Lung (tissue), 12 donors: ENCODE results near the gene TNFRSF11A. TPM values are rescaled to one million over a fixed set of nuclear protein-coding genes. Genes with fewer than 3 reads are reported as not detected.

Experiments
- ATAC-seq: fragments of 200-7000 bp; cut with Tn5 transposase; one replicate; pipeline ENCODE4 v1.9.1; 2020; ENCODE audit warnings: moderate number of reproducible peaks; ENCODE audit not compliant: insufficient read depth, low FRiP score
- DNase-seq, 3 donors: peaks; one replicate each; pipeline ENCODE4 v3.0.0-alpha.2; 2013 to 2017
- H3K27ac ChIP-seq, 2 donors: one replicate each; pipeline ENCODE4 v1.5.1; 2013; ENCODE audit warnings: mild to moderate bottlenecking in 2 of 2, moderate library complexity in 2 of 2, control low read depth in 1 of 2, inconsistent platforms in 1 of 2, low read depth in 1 of 2, low read length in 1 of 2
- H3K27me3 ChIP-seq, 3 donors: one replicate each; pipeline ENCODE4 v1.5.1; 2013; ENCODE audit warnings: low read length in 2 of 3; ENCODE audit not compliant: control insufficient read depth in 3 of 3, insufficient read depth in 3 of 3
- H3K36me3 ChIP-seq, 4 donors: one replicate each; pipeline ENCODE4 v1.5.1; 2013; ENCODE audit warnings: low read length in 4 of 4, mild to moderate bottlenecking in 1 of 4, moderate library complexity in 1 of 4; ENCODE audit not compliant: control insufficient read depth in 4 of 4, insufficient read depth in 4 of 4
- H3K4me1 ChIP-seq, 5 donors: one replicate each; pipeline ENCODE4 v1.5.1; 2013; ENCODE audit warnings: low read length in 5 of 5, mild to moderate bottlenecking in 2 of 5, moderate library complexity in 1 of 5; ENCODE audit not compliant: control insufficient read depth in 5 of 5, insufficient read depth in 5 of 5
- H3K4me3 ChIP-seq: one replicate; pipeline ENCODE4 v1.5.1; 2013; ENCODE audit warnings: mild to moderate bottlenecking, control low read depth, moderate library complexity
- H3K9ac ChIP-seq, 2 donors: one replicate each; pipeline ENCODE4 v1.5.1; 2013; ENCODE audit warnings: low read length in 2 of 2, control low read depth in 1 of 2; ENCODE audit not compliant: insufficient read depth in 1 of 2
- H3K9me3 ChIP-seq, 4 donors: one replicate each; pipeline ENCODE4 v1.5.1; 2013; ENCODE audit warnings: low read length in 3 of 4, mild to moderate bottlenecking in 1 of 4, moderate library complexity in 1 of 4; ENCODE audit not compliant: control insufficient read depth in 4 of 4, insufficient read depth in 3 of 4
- CTCF ChIP-seq: IDR thresholded peaks from 2 replicates; pipeline ENCODE4 v1.5.1; 2012; ENCODE audit warnings: mild to moderate bottlenecking; ENCODE audit errors: control extremely low read depth, extremely low read depth
- WGBS, 2 donors: extraction: QIAGEN DNeasy Blood & Tissue Kit; methylation state at CpG; one replicate each; pipeline ENCODE4 v1.1.7; 2013; 5-methylcytosine and 5-hydroxymethylcytosine counted together
- polyA plus RNA-seq, 2 donors: library from polyadenylated mRNA; stranded (reverse); fragments of 200-250 nt; gene quantifications; one replicate each; pipeline ENCODE4 v1.2.1, GENCODE V29; 2013
- total RNA-seq, 2 donors: library from RNA; depleted of rRNA in 1 of 2; stranded (reverse); fragments of >200 nt in 1 of 2; gene quantifications; one replicate each; pipeline ENCODE4 v1.2.1, GENCODE V29; 2014 to 2021
- donor health status: control.
- donor health status: control.
- donor health status: Bipolar disorder and iron deficiency.
- donor health status: healthy.
- donor health status: DM: yes; HTN: yes; CAD: no.

TNFRSF11A gene
- total and polyA plus RNA-seq, 4 donors = 1.0 to 7.8 (median 2.8) TPM

GRCh38 chr18:62321201-62321600 is 3.9 kb upstream of the TNFRSF11A start:
- no peaks in the 10 kb centered on the region for H3K36me3 ChIP-seq
- peaks cover 0 to 11% (median 3%) of the 10 kb centered on the region in 5 donors for H3K4me1 ChIP-seq
- peaks cover 0 to 38% (median 32%) of the 10 kb centered on the region in 3 donors for H3K27me3 ChIP-seq
- no peak overlapping the region for H3K4me3 ChIP-seq
- no peak for TF ChIP-seq CTCF
- H3K27ac ChIP-seq = no peak overlapping the region
- 42 to 45% methylated on average over 3 of the region's 3 CpGs for WGBS, 2 donors
- no peaks in the 10 kb centered on the region for H3K9me3 ChIP-seq
- H3K9ac ChIP-seq = no peak overlapping the region
- ATAC-seq (no peak), DNase-seq (peak in 1 of 3 donors; percentile 24)

GRCh38 chr18:62323483-62324180 is 1.5 kb upstream of the TNFRSF11A start:
- 40 to 56% methylated on average over 6 of the region's 6 CpGs for WGBS, 2 donors
- Histone ChIP-seq H3K4me3 (no peak overlapping the region), H3K36me3 (no peaks in the 10 kb centered on the region), H3K4me1 (peaks cover 0 to 11% (median 3%) of the 10 kb centered on the region in 5 donors), H3K9ac (no peak overlapping the region), H3K27me3 (peaks cover 0 to 60% (median 57%) of the 10 kb centered on the region in 3 donors), H3K27ac (no peak overlapping the region), H3K9me3 (no peaks in the 10 kb centered on the region)
- TF ChIP-seq CTCF = no peak
- no peak for DNase-seq
- no peak for ATAC-seq

GRCh38 chr18:62324181-62324828 is 805 bp upstream of the TNFRSF11A start:
- Histone ChIP-seq H3K9ac (no peak overlapping the region), H3K27me3 (peaks cover 0 to 64% (median 60%) of the 10 kb centered on the region in 3 donors), H3K4me1 (peaks cover 0 to 14% (median 3%) of the 10 kb centered on the region in 5 donors), H3K36me3 (no peaks in the 10 kb centered on the region), H3K4me3 (peak overlapping the region; percentile 13), H3K9me3 (no peaks in the 10 kb centered on the region), H3K27ac (no peak overlapping the region)
- DNase-seq = no peak
- 35 to 41% methylated on average over 12 of the region's 12 CpGs for WGBS, 2 donors
- no peak for TF ChIP-seq CTCF
- ATAC-seq = no peak
